Measurements from ENCODE around the gene ITPK1. TPM values are rescaled to one million over a fixed set of nuclear protein-coding genes. Genes with fewer than 3 reads are reported as not detected.

ITPK1 gene
- total and polyA plus RNA-seq, 2 donors (not counting 3 experiments of a cell fraction or from before 2014, with no cell fraction given) = 39.6 to 51.8 TPM

- Histone ChIP-seq H3K9me1 (replicated peaks; ENCODE audit: control insufficient read depth, extremely low read depth, insufficient read depth, low read length) (no peaks in the 10 kb centered on the region), H4K20me1 (replicated peaks; ENCODE audit: control insufficient read depth, extremely low read depth, insufficient read depth, low read length) (no peaks in the 10 kb centered on the region), H2AFZ (ENCODE audit: low read depth, low read length) (no peak overlapping the region), H3K79me2 (ENCODE audit: control insufficient read depth, insufficient read depth, low read length) (no peaks in the 10 kb centered on the region), H3K4me1 (ENCODE audit: control insufficient read depth, extremely low read depth, insufficient read depth, low read length) (no peaks in the 10 kb centered on the region), H3K9me3 (replicated peaks; ENCODE audit: control insufficient read depth, insufficient read depth, low read length) (no peaks in the 10 kb centered on the region), H3K36me3 (ENCODE audit: control insufficient read depth in 2 of 2, extremely low read depth in 1 of 2, insufficient read depth in 2 of 2, low read length in 2 of 2) (no peaks in the 10 kb centered on the region), H3K4me3 (replicated peaks in 1 of 3; ENCODE audit: insufficient read depth in 1 of 3, low read depth in 1 of 3, low read length in 3 of 3) (no peak overlapping the region), H3K9ac (replicated peaks; ENCODE audit: extremely low read depth, insufficient read depth, low read length) (no peak overlapping the region), H3K27ac (ENCODE audit: insufficient read depth, low read depth, low read length) (no peak overlapping the region), H3K27me3 (ENCODE audit: control insufficient read depth in 2 of 2, insufficient read depth in 2 of 2, low read length in 2 of 2) (no peaks in the 10 kb centered on the region), H3K4me2 (ENCODE audit: insufficient read depth, low read length) (no peak overlapping the region)
- CTCF ChIA-PET = interaction anchor here (1.8 kb wide), 1 partner anchor 200 kb away, joined by 5 read pairs; no protein-coding TSS in a partner anchor
- intact Hi-C loops (cut with micrococcal nuclease) = no loop called here
- POLR2A ChIA-PET = no interaction called here
- dilution Hi-C loops (cut with MboI; ENCODE audit: extremely low pct_ligation_motif_present, low sequenced_read_pairs) = no loop called here
- DNase-seq (ENCODE audit: low read depth, low spot score) = no peak
- no peak for FAIRE-seq
- BruUV-seq (replicated peaks) = no TSS peak
- TF ChIP-seq EZH2 (IDR thresholded peaks at IDR 0.05; ENCODE audit: borderline replicate concordance, low read depth, low read length, severe bottlenecking) (no peak), FOS (IDR thresholded peaks at IDR 0.05; ENCODE audit: borderline replicate concordance, insufficient read depth, low read length) (no peak), POLR2A (IDR thresholded peaks at IDR 0.05; ENCODE audit: low read depth, low read length) (no peak), GATA2 (IDR thresholded peaks at IDR 0.05; ENCODE audit: insufficient read depth, insufficient read length, low read depth, low read length) (no peak), MYC (IDR thresholded peaks at IDR 0.05; ENCODE audit: low read depth, low read length) (no peak), MAX (IDR thresholded peaks at IDR 0.05; ENCODE audit: insufficient read depth, insufficient read length) (no peak)
Measured at GRCh38 chr14:92931681-92932447, 183.9 kb downstream of the ITPK1 start.
